ENCODE results near the gene DDR2.

DDR2 gene

DNA sequence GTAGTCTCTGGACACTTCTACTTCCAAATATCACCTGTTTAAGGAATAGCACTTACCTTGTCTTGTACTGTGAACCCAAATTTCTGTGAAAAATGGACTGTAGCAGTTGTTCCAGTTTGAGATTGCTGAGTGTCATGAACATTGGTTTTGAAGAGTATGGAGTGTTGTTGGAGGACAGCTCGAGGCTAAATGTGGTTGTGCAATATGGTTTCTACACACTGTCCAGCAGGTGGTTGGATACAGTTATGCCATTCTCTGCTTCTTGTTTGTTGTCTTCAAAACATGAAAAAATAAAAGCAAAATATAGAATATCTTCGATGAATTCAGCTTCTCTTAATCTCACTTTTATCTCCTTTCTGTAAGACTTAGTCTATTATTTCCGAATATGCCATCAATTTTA, 67.1 kb downstream of the DDR2 start:
- DNase-seq (ENCODE audit: low read depth in 2 of 2), result no peak

DNA sequence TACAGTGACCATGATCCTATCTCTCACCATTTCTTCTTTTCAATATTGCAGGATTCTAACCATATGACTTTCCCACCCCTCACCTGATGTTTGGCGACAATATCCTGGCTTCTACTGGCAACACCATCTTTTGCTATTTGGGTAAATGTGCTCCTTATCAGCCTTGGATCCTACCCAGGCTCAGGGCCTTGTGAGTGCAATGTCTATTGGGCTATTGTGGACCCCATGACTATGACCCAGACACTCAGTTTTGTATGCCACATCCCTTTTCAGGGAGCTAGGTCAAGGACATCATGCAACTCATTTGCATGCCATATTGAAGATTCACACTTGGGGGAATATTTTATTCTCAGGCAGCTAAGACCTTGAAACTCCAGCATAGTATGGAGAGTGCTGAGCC, 67.9 kb downstream of the DDR2 start:
- DNase-seq (ENCODE audit: low read depth in 2 of 2), result no peak

DNA sequence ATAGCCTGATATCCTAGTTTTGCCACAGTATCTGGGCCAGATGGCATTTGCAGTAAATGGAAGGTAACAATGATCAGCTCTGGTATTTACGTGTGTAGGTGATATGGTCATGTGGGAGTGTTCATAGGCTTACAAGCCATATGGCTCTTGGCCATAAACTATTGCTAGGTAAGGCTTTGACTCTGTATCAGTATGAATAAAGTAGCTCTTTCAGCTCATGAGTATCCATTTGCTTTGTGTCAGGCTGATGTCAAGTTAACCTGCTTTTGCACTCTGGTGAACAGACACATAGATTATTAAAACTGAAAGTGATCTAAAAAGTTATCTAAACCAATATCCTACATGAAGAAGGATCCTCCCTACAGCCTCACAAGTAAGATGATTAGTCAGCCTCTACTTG, 69.0 kb downstream of the DDR2 start:
- DNase-seq (ENCODE audit: low read depth in 2 of 2), result no peak

DNA sequence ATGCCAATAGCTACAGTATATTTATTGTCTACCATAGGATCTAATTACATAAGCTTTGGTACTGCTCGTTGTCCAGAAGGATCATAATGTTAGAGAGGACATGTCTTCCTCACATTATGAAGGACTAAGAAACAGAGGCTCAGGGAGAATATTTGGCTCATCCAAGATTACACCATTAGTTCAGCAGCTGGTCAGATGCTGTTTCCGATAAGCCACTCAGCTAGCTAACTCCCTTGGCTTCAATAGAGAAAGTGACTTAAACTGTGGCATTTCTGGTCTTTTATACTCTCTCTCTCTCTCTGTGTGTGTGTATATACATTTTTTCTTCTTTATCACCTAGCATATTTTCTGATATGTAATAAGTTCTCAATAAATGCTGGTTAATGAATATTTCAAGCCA, 70.4 kb downstream of the DDR2 start:
- DNase-seq (ENCODE audit: low read depth in 2 of 2), result no peak

DNA sequence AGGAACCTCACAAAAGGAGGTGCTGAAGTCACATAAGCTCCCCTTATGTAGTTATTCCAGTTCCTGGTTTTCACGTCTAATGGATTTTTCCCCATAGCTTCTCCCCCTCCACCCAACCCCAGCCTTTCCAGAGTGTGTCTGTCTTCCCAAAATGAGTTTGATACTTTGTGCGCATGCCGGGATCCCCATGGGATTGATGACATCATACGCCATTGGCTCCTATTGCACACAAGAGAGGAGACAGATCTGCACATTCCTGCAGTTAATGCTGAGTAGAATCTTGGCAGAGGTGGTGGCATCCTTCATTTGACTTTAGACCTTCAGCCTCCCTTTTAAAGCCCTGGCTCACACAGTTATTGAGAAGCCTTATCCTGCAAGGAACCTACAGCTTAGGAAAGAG, 71.4 kb downstream of the DDR2 start:
- DNase-seq (ENCODE audit: low read depth in 2 of 2), result no peak

- no peak for DNase-seq (ENCODE audit: low read depth in 2 of 2)
These were observed 72.6 kb downstream of the DDR2 start for GRCh38 chr1:162704673-162705424.

DNA sequence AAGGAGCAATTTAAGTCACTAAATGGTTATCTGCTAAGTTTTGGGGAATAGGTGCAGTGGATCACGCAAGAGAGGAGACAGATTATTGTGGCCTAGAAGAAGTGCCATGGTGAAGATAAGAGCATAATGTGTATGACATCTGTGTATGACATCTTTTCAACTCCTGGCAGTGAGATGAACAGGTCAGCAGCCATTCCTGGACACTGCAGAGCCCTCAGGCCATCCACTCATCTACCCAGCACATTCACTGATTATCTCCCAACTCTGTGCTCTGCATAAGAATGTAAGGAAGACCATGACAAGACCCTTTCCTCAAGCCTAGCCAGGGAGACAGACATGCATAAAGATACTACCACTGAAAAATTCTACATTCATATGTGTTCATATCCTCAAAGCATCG, 73.7 kb downstream of the DDR2 start:
- DNase-seq (ENCODE audit: low read depth in 2 of 2), result no peak

- no peak for DNase-seq (ENCODE audit: low read depth in 2 of 2)
These were observed 74.3 kb downstream of the DDR2 start for GRCh38 chr1:162706606-162707005.

- DNase-seq (ENCODE audit: low read depth in 2 of 2), result no peak
These were observed 76.0 kb downstream of the DDR2 start for GRCh38 chr1:162708286-162708685.

DNA sequence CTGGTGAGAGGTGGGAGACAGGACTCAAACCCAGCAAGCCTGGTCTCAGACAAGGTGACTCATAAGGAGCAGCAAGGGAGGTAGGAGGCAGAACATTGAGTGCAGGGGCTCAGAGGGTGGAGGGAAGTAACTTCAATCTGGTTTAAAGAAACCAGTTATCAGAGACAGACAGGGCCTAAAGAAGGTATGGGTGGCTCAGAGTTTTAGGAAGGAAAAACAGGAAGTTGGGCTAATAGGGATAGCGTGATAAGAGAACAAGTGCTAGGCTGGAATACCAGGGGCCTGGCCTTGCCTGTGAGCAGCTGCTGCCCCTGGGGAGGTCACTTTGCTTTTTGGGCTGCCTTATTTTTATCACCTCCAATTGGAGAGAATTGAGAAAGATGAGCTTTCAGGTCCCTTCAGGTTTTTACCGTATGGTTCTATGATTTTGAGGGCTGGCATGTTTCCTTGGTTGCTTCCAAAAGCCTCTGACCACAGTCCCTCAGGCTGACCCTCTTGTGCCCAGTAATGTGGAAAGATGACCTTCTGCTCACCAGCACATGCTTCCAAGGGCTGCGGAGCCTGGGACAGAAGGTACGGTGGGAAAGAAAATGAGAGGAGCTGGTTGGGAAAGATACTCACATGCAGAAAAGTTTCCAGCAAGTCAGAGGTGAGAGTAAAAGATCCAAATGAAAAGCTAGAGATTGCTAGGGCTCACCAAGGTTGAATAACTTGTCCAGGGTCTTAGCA, 77.0 kb downstream of the DDR2 start:
- no peak for DNase-seq (ENCODE audit: low read depth in 2 of 2)

DNA sequence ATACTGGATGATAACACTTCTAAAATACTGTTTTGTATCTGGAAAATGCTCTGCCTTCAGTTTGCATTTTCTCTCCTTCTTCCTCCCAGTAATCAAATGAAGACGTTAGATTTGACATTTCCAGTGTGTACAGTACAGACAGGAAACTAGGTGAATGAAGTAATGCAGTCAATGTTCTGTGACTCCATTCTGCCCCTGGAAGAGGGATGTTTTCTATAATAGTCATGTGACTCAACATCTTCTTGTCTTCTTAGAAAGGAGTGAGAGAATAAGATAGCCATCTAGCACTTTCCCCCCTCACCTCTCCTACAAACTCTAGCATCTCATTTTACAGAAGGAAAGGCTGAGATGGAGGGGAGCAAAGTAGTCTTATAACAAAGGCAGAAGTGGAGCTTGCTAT, 77.6 kb downstream of the DDR2 start:
- no peak for DNase-seq (ENCODE audit: low read depth in 2 of 2)

GRCh38 chr1:162710345-162710744, 78.1 kb downstream of the DDR2 start:
- no peak for DNase-seq (ENCODE audit: low read depth in 2 of 2)

- DNase-seq (ENCODE audit: low read depth in 2 of 2), result no peak
These were observed 78.7 kb downstream of the DDR2 start for GRCh38 chr1:162710780-162711465.

GRCh38 chr1:162712317-162713029, 80.2 kb downstream of the DDR2 start:
- no peak for DNase-seq (ENCODE audit: low read depth in 2 of 2)

DNA sequence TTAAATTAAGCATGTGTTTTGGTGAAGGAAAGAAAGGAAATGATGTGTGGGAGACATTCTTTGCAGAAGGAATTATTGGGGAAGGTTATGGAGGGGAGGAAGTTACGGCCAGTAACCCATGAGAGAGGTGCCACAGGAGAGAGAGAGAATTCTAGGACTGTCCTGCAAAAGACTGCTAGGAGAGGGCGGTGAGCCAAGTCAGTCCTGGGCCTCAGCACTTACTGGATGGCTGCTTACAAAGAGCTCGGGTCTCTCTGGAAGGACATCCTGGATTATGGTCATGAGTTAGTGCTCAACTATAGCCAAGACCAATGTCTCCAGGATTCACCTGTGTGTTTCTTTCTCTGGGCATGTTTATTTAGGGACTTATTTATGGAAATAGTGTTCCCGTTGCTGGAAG, 83.9 kb downstream of the DDR2 start:
- no peak for DNase-seq (ENCODE audit: low read depth in 2 of 2)

GRCh38 chr1:162716552-162716951, 84.3 kb downstream of the DDR2 start:
- no peak for DNase-seq (ENCODE audit: low read depth in 2 of 2)

GRCh38 chr1:162717548-162718184, 85.4 kb downstream of the DDR2 start:
- DNase-seq (ENCODE audit: low read depth in 2 of 2), result no peak

GRCh38 chr1:162719678-162720077, 87.4 kb downstream of the DDR2 start:
- no peak for DNase-seq (ENCODE audit: low read depth in 2 of 2)

GRCh38 chr1:162720996-162721395, 88.7 kb downstream of the DDR2 start:
- no peak for DNase-seq (ENCODE audit: low read depth in 2 of 2)

- DNase-seq (ENCODE audit: low read depth in 2 of 2), result no peak
These were observed 89.2 kb downstream of the DDR2 start for GRCh38 chr1:162721471-162721870.

GRCh38 chr1:162722036-162722435, 89.8 kb downstream of the DDR2 start:
- no peak for DNase-seq (ENCODE audit: low read depth in 2 of 2)

All from stimulated activated CD4-positive, alpha-beta T cell treated with anti-CD3 and anti-CD28 coated beads, Interleukin-12 subunit alpha, Interleukin-12 subunit beta, amount 100 ng/mL, for 24 hours (primary cell).